GM23338 (cell line): ENCODE measurements around the gene KCTD19.
"Not testable (repeated sequence)": the region's sequence is repeated elsewhere in the genome, so short reads cannot be mapped to it uniquely, and the experiment has no call there.

ENCODE experiments used
- CTCF ChIP-seq, 2 experiments: fragments of 200-600 bp in 1 of 2; sonication (generic) in 1 of 2; conservative IDR thresholded peaks; 2 replicates each; pipeline versions ENCODE4 v1.5.1 to v1.6.1; 2016 to 2017; ENCODE audit warnings: antibody characterized with exemption in 2 of 2, low read depth in 2 of 2, mild to moderate bottlenecking in 2 of 2, moderate library complexity in 1 of 2
- EZH2phosphoT487 ChIP-seq: fragments of 200-600 bp; sonication (generic); IDR thresholded peaks from one replicate; pipeline ENCODE4 v1.8.1; 2018; ENCODE audit warnings: antibody characterized with exemption; ENCODE audit not compliant: unreplicated experiment
- POLR2AphosphoS5 ChIP-seq: IDR thresholded peaks from 2 replicates; pipeline ENCODE4 v1.6.1; 2016; ENCODE audit warnings: antibody characterized with exemption, low read depth
- REST ChIP-seq: IDR thresholded peaks from one replicate; pipeline ENCODE4 v1.6.1; 2018; ENCODE audit warnings: antibody characterized with exemption; ENCODE audit not compliant: unreplicated experiment

GRCh38 chr16:67359540-67360269, 33.2 kb upstream of the KCTD19 start:
- TF ChIP-seq CTCF (conservative IDR thresholded peaks at IDR 0.05; ENCODE audit: low read depth in 2 of 2); POLR2AphosphoS5; REST; EZH2phosphoT487: not testable (repeated sequence)
